GM23338 (cell line): ENCODE results near the gene MYO1C. TPM values are rescaled to one million over a fixed set of nuclear protein-coding genes. Genes with fewer than 3 reads are reported as not detected.

Experiments used
- ATAC-seq: fragments of 200-7000 bp; cut with Tn5 transposase; 3 replicates; pipeline ENCODE4 v1.9.1; 2020
- DNase-seq: peaks from one replicate; pipeline ENCODE4 v3.0.0-alpha.2; 2015; ENCODE audit warnings: low spot score
- H2AFZ ChIP-seq: fragments of 200-600 bp; sonication (generic); 2 replicates; pipeline ENCODE4 v1.8.0; 2016; ENCODE audit warnings: antibody characterized with exemption, mild to moderate bottlenecking, moderate library complexity
- H3F3A ChIP-seq: fragments of 200-600 bp; sonication (generic); replicated peaks from 2 replicates; pipeline ENCODE4 v1.8.0; 2017; ENCODE audit warnings: antibody characterized with exemption, mixed run types, low read depth
- H3K27ac ChIP-seq: fragments of 200-600 bp; sonication (generic); 2 replicates; pipeline ENCODE4 v1.6.1; 2016; ENCODE audit warnings: low read depth
- H3K27me3 ChIP-seq: fragments of 200-600 bp; sonication (generic); 2 replicates; pipeline ENCODE4 v1.8.0; 2016; ENCODE audit warnings: mild to moderate bottlenecking, mixed run types, moderate library complexity; ENCODE audit not compliant: insufficient read depth
- H3K36me3 ChIP-seq: fragments of 200-600 bp; sonication (generic); 2 replicates; pipeline ENCODE4 v1.8.0; 2016; ENCODE audit warnings: mild to moderate bottlenecking; ENCODE audit not compliant: insufficient read depth
- H3K4me1 ChIP-seq: fragments of 200-600 bp; sonication (generic); 2 replicates; pipeline ENCODE4 v1.8.0; 2016; ENCODE audit warnings: mild to moderate bottlenecking, moderate library complexity; ENCODE audit not compliant: insufficient read depth
- H3K4me2 ChIP-seq: fragments of 200-600 bp; sonication (generic); 2 replicates; pipeline ENCODE4 v1.7.1; 2017; ENCODE audit warnings: mixed run types
- H3K4me3 ChIP-seq: fragments of 200-600 bp; sonication (generic); 2 replicates; pipeline ENCODE4 v1.6.1; 2016; ENCODE audit warnings: mixed run types
- H3K79me2 ChIP-seq: fragments of 200-600 bp; sonication (generic); replicated peaks from 2 replicates; pipeline ENCODE4 v1.8.0; 2017; ENCODE audit warnings: mild to moderate bottlenecking; ENCODE audit not compliant: insufficient read depth
- H3K9me2 ChIP-seq: fragments of 200-600 bp; sonication (generic); 2 replicates; pipeline ENCODE4 v1.8.0; 2017; ENCODE audit not compliant: insufficient read depth
- H4K20me1 ChIP-seq: fragments of 200-600 bp; sonication (generic); replicated peaks from 2 replicates; pipeline ENCODE4 v1.8.0; 2017; ENCODE audit warnings: mild to moderate bottlenecking; ENCODE audit not compliant: insufficient read depth
- H3K27ac Mint-ChIP-seq: 2 replicates; pipeline ENCODE4 v1.8.0; 2020; ENCODE audit warnings: inconsistent platforms, mild to moderate bottlenecking, moderate library complexity, mixed read lengths
- H3K27me3 Mint-ChIP-seq: 3 replicates; pipeline ENCODE4 v1.8.0; 2022; ENCODE audit warnings: low read depth, mild to moderate bottlenecking, moderate library complexity, mixed read lengths, inconsistent platforms; ENCODE audit not compliant: insufficient read depth, poor library complexity
- H3K36me3 Mint-ChIP-seq: 3 replicates; pipeline ENCODE4 v1.8.0; 2021; ENCODE audit warnings: low read depth, mild to moderate bottlenecking, inconsistent platforms, moderate library complexity, mixed read lengths
- H3K4me1 Mint-ChIP-seq: 3 replicates; pipeline ENCODE4 v1.8.0; 2020; ENCODE audit warnings: mild to moderate bottlenecking, inconsistent platforms, mixed read lengths
- H3K4me3 Mint-ChIP-seq: 3 replicates; pipeline ENCODE4 v1.8.0; 2021; ENCODE audit warnings: moderate library complexity, mild to moderate bottlenecking, inconsistent platforms, mixed read lengths
- H3K9me3 Mint-ChIP-seq: 3 replicates; pipeline ENCODE4 v1.8.0; 2020; ENCODE audit warnings: moderate library complexity, mild to moderate bottlenecking, inconsistent platforms, mixed read lengths
- CREB1 ChIP-seq: fragments of 250-450 bp; sonication (Bioruptor Pico); IDR thresholded peaks from 2 replicates; pipeline ENCODE4 v1.5.0; 2020; ENCODE audit warnings: low read depth, mild to moderate bottlenecking, moderate library complexity
- JUNB ChIP-seq: IDR thresholded peaks from one replicate; pipeline ENCODE4 v1.6.1; 2016; ENCODE audit warnings: antibody characterized with exemption; ENCODE audit not compliant: unreplicated experiment
- ZNF331 ChIP-seq: fragments of 250-450 bp; sonication (Bioruptor Pico); IDR thresholded peaks from 2 replicates; pipeline ENCODE4 v1.5.0; 2020; ENCODE audit warnings: low read depth, mild to moderate bottlenecking, moderate library complexity
- polyA plus RNA-seq: library from polyadenylated mRNA; unstranded; fragments of >200 nt; fragmentation: Nextera tagmentation; extraction: Ambion mirVana; gene quantifications from 2 replicates; pipeline ENCODE4 v1.2.1, GENCODE V29; 2016
- total RNA-seq: library from RNA; depleted of rRNA; stranded (reverse); fragments of >200 nt; shearing (Covaris generic); gene quantifications from 2 replicates; pipeline ENCODE4 v1.2.3, GENCODE V29; 2014
- TF ChIP-seq, protein P1 (sequence below): IDR thresholded peaks from one replicate; pipeline ENCODE4 v1.6.1; 2018; ENCODE audit warnings: antibody characterized with exemption; ENCODE audit not compliant: unreplicated experiment
- TF ChIP-seq, protein P2 (sequence below): fragments of 250-450 bp; sonication (Bioruptor Pico); IDR thresholded peaks from 2 replicates; pipeline ENCODE4 v1.5.0; 2020; ENCODE audit warnings: mild to moderate bottlenecking, moderate library complexity
- TF ChIP-seq, protein P3 (sequence below), 2 experiments: fragments of 200-600 bp in 1 of 2; sonication (generic) in 1 of 2; conservative IDR thresholded peaks; 2 replicates each; pipeline versions ENCODE4 v1.5.1 to v1.6.1; 2016 to 2017; ENCODE audit warnings: antibody characterized with exemption in 2 of 2, low read depth in 2 of 2, mild to moderate bottlenecking in 2 of 2, moderate library complexity in 1 of 2

The MYO1C gene
- total and polyA plus RNA-seq, 2 experiments from 2014 or later = 13.9 to 35.2 TPM

GRCh38 chr17:1471490-1471889 is 21.0 kb downstream of the MYO1C start (continued):
- TF ChIP-seq, protein P1, sequence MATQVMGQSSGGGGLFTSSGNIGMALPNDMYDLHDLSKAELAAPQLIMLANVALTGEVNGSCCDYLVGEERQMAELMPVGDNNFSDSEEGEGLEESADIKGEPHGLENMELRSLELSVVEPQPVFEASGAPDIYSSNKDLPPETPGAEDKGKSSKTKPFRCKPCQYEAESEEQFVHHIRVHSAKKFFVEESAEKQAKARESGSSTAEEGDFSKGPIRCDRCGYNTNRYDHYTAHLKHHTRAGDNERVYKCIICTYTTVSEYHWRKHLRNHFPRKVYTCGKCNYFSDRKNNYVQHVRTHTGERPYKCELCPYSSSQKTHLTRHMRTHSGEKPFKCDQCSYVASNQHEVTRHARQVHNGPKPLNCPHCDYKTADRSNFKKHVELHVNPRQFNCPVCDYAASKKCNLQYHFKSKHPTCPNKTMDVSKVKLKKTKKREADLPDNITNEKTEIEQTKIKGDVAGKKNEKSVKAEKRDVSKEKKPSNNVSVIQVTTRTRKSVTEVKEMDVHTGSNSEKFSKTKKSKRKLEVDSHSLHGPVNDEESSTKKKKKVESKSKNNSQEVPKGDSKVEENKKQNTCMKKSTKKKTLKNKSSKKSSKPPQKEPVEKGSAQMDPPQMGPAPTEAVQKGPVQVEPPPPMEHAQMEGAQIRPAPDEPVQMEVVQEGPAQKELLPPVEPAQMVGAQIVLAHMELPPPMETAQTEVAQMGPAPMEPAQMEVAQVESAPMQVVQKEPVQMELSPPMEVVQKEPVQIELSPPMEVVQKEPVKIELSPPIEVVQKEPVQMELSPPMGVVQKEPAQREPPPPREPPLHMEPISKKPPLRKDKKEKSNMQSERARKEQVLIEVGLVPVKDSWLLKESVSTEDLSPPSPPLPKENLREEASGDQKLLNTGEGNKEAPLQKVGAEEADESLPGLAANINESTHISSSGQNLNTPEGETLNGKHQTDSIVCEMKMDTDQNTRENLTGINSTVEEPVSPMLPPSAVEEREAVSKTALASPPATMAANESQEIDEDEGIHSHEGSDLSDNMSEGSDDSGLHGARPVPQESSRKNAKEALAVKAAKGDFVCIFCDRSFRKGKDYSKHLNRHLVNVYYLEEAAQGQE = no peak

- H3K9me2 ChIP-seq = no peaks in the 10 kb centered on the region
These were observed 21.6 kb downstream of the MYO1C start for GRCh38 chr17:1470755-1471462.

More at GRCh38 chr17:1470755-1471462, 21.6 kb downstream of the MYO1C start:
- Histone ChIP-seq H3K27me3 (no peaks in the 10 kb centered on the region), H3K4me1 (peaks cover 16% of the 10 kb centered on the region), H3K4me2 (no peak overlapping the region), H2AFZ (no peak overlapping the region), H3K36me3 (no peaks in the 10 kb centered on the region), H3F3A (peaks cover 10% of the 10 kb centered on the region), H3K79me2 (no peaks in the 10 kb centered on the region), H3K4me3 (no peak overlapping the region), H4K20me1 (0 out of 2 replicates have a peak, but pooled peaks cover 4% of the 10 kb centered on the region), H3K27ac (no peak overlapping the region)
- ATAC-seq = no peak
- peaks cover 22% of the 10 kb centered on the region for H3K36me3 Mint-ChIP-seq
- peaks cover 12% of the 10 kb centered on the region for H3K27me3 Mint-ChIP-seq
- peaks cover 25% of the 10 kb centered on the region for H3K4me1 Mint-ChIP-seq
- TF ChIP-seq, protein P2, sequence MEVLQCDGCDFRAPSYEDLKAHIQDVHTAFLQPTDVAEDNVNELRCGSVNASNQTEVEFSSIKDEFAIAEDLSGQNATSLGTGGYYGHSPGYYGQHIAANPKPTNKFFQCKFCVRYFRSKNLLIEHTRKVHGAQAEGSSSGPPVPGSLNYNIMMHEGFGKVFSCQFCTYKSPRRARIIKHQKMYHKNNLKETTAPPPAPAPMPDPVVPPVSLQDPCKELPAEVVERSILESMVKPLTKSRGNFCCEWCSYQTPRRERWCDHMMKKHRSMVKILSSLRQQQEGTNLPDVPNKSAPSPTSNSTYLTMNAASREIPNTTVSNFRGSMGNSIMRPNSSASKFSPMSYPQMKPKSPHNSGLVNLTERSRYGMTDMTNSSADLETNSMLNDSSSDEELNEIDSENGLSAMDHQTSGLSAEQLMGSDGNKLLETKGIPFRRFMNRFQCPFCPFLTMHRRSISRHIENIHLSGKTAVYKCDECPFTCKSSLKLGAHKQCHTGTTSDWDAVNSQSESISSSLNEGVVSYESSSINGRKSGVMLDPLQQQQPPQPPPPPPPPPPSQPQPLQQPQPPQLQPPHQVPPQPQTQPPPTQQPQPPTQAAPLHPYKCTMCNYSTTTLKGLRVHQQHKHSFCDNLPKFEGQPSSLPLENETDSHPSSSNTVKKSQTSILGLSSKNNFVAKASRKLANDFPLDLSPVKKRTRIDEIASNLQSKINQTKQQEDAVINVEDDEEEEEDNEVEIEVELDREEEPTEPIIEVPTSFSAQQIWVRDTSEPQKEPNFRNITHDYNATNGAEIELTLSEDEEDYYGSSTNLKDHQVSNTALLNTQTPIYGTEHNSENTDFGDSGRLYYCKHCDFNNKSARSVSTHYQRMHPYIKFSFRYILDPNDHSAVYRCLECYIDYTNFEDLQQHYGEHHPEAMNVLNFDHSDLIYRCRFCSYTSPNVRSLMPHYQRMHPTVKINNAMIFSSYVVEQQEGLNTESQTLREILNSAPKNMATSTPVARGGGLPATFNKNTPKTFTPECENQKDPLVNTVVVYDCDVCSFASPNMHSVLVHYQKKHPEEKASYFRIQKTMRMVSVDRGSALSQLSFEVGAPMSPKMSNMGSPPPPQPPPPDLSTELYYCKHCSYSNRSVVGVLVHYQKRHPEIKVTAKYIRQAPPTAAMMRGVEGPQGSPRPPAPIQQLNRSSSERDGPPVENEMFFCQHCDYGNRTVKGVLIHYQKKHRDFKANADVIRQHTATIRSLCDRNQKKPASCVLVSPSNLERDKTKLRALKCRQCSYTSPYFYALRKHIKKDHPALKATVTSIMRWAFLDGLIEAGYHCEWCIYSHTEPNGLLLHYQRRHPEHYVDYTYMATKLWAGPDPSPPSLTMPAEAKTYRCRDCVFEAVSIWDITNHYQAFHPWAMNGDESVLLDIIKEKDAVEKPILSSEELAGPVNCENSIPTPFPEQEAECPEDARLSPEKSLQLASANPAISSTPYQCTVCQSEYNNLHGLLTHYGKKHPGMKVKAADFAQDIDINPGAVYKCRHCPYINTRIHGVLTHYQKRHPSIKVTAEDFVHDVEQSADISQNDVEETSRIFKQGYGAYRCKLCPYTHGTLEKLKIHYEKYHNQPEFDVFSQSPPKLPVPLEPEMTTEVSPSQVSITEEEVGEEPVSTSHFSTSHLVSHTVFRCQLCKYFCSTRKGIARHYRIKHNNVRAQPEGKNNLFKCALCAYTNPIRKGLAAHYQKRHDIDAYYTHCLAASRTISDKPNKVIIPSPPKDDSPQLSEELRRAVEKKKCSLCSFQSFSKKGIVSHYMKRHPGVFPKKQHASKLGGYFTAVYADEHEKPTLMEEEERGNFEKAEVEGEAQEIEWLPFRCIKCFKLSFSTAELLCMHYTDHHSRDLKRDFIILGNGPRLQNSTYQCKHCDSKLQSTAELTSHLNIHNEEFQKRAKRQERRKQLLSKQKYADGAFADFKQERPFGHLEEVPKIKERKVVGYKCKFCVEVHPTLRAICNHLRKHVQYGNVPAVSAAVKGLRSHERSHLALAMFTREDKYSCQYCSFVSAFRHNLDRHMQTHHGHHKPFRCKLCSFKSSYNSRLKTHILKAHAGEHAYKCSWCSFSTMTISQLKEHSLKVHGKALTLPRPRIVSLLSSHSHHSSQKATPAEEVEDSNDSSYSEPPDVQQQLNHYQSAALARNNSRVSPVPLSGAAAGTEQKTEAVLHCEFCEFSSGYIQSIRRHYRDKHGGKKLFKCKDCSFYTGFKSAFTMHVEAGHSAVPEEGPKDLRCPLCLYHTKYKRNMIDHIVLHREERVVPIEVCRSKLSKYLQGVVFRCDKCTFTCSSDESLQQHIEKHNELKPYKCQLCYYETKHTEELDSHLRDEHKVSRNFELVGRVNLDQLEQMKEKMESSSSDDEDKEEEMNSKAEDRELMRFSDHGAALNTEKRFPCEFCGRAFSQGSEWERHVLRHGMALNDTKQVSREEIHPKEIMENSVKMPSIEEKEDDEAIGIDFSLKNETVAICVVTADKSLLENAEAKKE (CRISPR knock-in tag) = no peak
- TF ChIP-seq ZNF331 (CRISPR knock-in tag) (no peak), JUNB (no peak), CREB1 (CRISPR knock-in tag) (no peak)
- TF ChIP-seq, protein P3, sequence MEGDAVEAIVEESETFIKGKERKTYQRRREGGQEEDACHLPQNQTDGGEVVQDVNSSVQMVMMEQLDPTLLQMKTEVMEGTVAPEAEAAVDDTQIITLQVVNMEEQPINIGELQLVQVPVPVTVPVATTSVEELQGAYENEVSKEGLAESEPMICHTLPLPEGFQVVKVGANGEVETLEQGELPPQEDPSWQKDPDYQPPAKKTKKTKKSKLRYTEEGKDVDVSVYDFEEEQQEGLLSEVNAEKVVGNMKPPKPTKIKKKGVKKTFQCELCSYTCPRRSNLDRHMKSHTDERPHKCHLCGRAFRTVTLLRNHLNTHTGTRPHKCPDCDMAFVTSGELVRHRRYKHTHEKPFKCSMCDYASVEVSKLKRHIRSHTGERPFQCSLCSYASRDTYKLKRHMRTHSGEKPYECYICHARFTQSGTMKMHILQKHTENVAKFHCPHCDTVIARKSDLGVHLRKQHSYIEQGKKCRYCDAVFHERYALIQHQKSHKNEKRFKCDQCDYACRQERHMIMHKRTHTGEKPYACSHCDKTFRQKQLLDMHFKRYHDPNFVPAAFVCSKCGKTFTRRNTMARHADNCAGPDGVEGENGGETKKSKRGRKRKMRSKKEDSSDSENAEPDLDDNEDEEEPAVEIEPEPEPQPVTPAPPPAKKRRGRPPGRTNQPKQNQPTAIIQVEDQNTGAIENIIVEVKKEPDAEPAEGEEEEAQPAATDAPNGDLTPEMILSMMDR (conservative IDR thresholded peaks at IDR 0.05; ENCODE audit: low read depth in 2 of 2) = no peak
- no peak overlapping the region; the same call in 2 of the 3 replicates for H3K4me3 Mint-ChIP-seq
- DNase-seq = no peak
- no peak overlapping the region for H3K27ac Mint-ChIP-seq
- H3K9me3 Mint-ChIP-seq = no peaks in the 10 kb centered on the region
